ENCODE results near the gene TENT5A.

GRCh38 chr6:81731814-81732213, 20.7 kb downstream of the TENT5A start:
- no peak for TF ChIP-seq CTCF (IDR thresholded peaks at IDR 0.05)
- no peak for TF ChIP-seq POLR2A (IDR thresholded peaks at IDR 0.05)
